NT2/D1 (cell line): Measurements from ENCODE around the gene ITIH6.
"Not testable (repeated sequence)": the region's sequence is repeated elsewhere in the genome, so short reads cannot be mapped to it uniquely, and the experiment has no call there.

Experiments
- DNase-seq: peaks from one replicate; pipeline ENCODE4 v3.0.0-alpha.2; 2011; ENCODE audit warnings: low read depth, low spot score
- H3K27me3 ChIP-seq: 2 replicates; pipeline ENCODE4 v1.6.0; 2011; ENCODE audit warnings: mild to moderate bottlenecking; ENCODE audit not compliant: insufficient read length, insufficient read depth
- H3K36me3 ChIP-seq: 2 replicates; pipeline ENCODE4 v1.6.1; 2011; ENCODE audit warnings: mild to moderate bottlenecking, low read length, mixed read lengths; ENCODE audit not compliant: insufficient read depth, insufficient read length
- H3K4me1 ChIP-seq: 2 replicates; pipeline ENCODE4 v1.5.1; 2011; ENCODE audit not compliant: insufficient read depth, insufficient read length
- H3K4me3 ChIP-seq: 2 replicates; pipeline ENCODE4 v1.5.1; 2011; ENCODE audit warnings: low read depth; ENCODE audit not compliant: insufficient read length
- H3K9ac ChIP-seq: 2 replicates; pipeline ENCODE4 v1.6.0; 2011; ENCODE audit warnings: low read depth; ENCODE audit not compliant: insufficient read length
- H3K9me3 ChIP-seq: 2 replicates; pipeline ENCODE4 v1.5.1; 2011; ENCODE audit warnings: mild to moderate bottlenecking, low read length; ENCODE audit not compliant: insufficient read depth
- SUZ12 ChIP-seq: IDR thresholded peaks from 2 replicates; pipeline ENCODE4 v1.6.1; 2011; ENCODE audit not compliant: insufficient read length, insufficient read depth; ENCODE audit errors: extremely low read depth
- YY1 ChIP-seq: IDR thresholded peaks from 2 replicates; pipeline ENCODE4 v1.6.1; 2011; ENCODE audit not compliant: insufficient read length, insufficient read depth
- ZNF274 ChIP-seq: IDR thresholded peaks from 2 replicates; pipeline ENCODE4 v1.6.1; 2011; ENCODE audit warnings: mild to moderate bottlenecking, low read depth, low read length

The ITIH6 gene

DNA sequence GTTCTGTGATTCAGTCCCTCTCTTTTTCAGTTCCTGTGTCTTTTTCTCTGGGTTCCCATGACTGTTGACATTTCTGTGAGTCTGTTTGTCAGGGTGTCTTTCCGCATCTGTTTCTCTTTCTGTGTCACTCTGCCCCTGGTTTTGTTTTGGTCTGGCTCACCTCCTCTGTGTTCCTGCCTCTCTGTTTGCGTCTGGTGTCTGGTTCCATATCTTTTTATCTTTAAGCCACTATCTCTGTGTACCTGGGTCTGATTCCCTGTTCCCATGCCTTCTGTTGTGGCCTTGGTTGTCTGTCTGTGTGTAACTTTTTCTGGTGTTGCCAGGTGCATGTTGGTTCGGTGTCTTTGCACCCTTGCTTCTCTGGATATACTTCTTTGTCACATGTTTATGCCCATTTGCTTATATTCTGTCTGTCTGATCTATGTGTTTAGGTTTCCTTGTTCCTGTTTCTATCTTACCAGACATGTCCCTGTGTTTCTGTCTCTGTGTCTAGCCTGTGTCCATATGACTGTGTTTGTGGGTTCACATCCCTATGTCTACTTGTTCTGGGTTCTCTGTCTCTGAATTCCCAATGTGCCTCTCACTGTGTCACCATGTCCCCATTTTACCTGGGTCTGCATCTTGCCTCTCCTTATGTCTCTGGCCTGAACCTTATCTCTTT lies 50.2 kb downstream of the ITIH6 start:
- no peaks in the 10 kb centered on the region for H3K9me3 ChIP-seq
- H3K9ac ChIP-seq: no peak overlapping the region
- H3K4me3 ChIP-seq: no peak overlapping the region
- no peaks in the 10 kb centered on the region for H3K27me3 ChIP-seq
- H3K4me1 ChIP-seq: no peaks in the 10 kb centered on the region
- DNase-seq: no peak
- no peaks in the 10 kb centered on the region for H3K36me3 ChIP-seq
- TF ChIP-seq YY1: no peak

- Histone ChIP-seq H3K4me1 (no peaks in the 10 kb centered on the region), H3K9ac (no peak overlapping the region), H3K9me3 (no peaks in the 10 kb centered on the region), H3K36me3 (no peaks in the 10 kb centered on the region), H3K27me3 (no peaks in the 10 kb centered on the region), H3K4me3 (no peak overlapping the region)
- no peak for DNase-seq
- TF ChIP-seq YY1: no peak
- TF ChIP-seq ZNF274: no peak
- no peak for TF ChIP-seq SUZ12
These were observed 51.1 kb downstream of the ITIH6 start for GRCh38 chrX:54746928-54747327.

DNA sequence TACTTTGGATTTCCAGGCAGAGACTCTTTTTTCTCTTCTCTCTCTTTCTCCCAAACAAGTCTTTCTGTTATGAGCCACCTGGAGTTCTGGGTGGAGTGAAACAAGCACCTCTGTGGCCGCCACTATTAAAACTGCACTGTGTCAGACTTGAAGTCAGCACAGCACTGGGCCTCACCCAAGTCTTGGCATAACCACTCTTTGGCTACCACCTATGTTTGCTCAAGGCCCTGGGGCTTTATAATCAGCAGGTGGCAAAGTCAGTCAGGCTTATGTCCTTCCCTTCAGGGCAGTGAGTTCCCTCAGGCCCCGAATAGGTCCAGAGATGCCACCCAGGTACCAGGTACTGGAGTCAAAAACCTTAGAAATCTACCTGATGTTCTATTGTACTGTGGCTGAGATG lies 52.4 kb downstream of the ITIH6 start:
- no peak for DNase-seq
- Histone ChIP-seq H3K9me3 (no peaks in the 10 kb centered on the region), H3K36me3 (no peaks in the 10 kb centered on the region), H3K4me1 (no peaks in the 10 kb centered on the region), H3K27me3 (no peaks in the 10 kb centered on the region), H3K9ac (no peak overlapping the region), H3K4me3 (no peak overlapping the region)
- TF ChIP-seq YY1 (no peak), SUZ12 (no peak), ZNF274 (no peak)

DNA sequence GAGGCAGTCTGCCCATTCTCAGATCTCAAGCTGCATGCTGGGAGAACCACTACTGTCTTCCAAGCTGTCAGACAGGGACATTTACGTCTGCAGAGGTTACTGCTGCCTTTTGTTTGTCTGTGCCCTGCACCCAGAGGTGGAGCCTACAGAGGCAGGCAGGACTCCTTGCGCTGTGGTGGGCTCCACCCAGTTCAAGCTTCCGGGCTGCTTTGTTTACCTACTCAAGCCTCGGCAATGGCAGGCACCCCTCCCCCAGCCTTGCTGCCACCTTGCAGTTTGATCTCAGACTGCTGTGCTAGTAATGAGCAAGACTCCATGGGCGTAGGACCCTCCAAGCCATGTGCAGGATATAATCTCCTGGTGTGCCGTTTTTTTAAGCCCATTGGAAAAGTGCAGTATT lies 59.5 kb downstream of the ITIH6 start:
- H3K4me1 ChIP-seq: not testable (repeated sequence)

GRCh38 chrX:54736298-54736942 lies 61.6 kb downstream of the ITIH6 start:
- not testable (repeated sequence) for H3K9me3 ChIP-seq, H3K4me3 ChIP-seq, H3K36me3 ChIP-seq, H3K9ac ChIP-seq, H3K27me3 ChIP-seq, DNase-seq, H3K4me1 ChIP-seq

More for the DNA sequence above, 59.5 kb downstream of the ITIH6 start:
- not testable (repeated sequence) for DNase-seq, H3K9me3 ChIP-seq, H3K36me3 ChIP-seq, H3K9ac ChIP-seq, H3K4me3 ChIP-seq, H3K27me3 ChIP-seq

DNA sequence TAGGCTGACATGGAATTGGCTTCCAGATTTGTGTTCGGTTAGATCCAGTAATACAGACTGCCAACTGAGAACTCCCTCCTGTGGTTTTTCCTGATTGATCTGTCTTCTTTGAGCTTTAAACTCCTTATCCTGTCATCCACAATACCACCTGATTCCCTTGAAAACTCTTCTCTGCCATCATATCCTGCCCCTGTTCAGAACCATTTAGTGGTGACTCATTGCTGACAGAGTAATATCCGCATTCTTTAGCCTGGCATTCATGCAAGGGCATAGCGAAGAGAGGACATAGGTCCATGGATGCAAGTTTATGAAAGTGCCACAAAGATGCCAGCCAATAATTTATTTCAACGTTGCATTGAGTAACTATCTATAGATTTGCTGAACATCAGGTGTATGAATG lies 76.6 kb downstream of the ITIH6 start:
- H3K36me3 ChIP-seq: no peaks in the 10 kb centered on the region
- DNase-seq: no peak
- H3K27me3 ChIP-seq: no peaks in the 10 kb centered on the region
- H3K9me3 ChIP-seq: no peaks in the 10 kb centered on the region
- H3K9ac ChIP-seq: no peak overlapping the region
- no peaks in the 10 kb centered on the region for H3K4me1 ChIP-seq
- H3K4me3 ChIP-seq: no peak overlapping the region
- TF ChIP-seq SUZ12 (no peak), ZNF274 (no peak), YY1 (no peak)

DNA sequence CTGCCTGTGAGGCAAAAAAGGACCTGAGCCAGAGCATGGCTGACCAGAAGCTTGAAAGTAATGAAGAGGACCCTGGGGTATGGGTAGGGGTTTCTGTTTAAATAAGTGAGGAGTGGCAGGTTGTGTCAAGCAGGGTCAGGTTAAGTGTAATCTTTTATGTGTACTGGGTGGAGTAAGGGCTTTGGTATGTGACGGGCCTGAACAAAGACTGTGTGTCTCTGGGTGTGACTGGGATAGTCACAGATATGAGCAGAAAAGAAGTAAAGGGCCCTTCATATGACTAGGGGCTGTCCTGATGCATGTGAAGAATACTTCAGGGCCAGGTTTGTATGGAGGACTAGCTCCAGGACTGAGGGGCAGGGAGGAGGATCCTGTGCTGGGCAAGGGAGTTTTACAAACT lies 82.4 kb downstream of the ITIH6 start:
- DNase-seq: no peak
- no peak for TF ChIP-seq YY1
- no peak for TF ChIP-seq ZNF274
- TF ChIP-seq SUZ12: no peak
- no peaks in the 10 kb centered on the region for H3K9me3 ChIP-seq

DNA sequence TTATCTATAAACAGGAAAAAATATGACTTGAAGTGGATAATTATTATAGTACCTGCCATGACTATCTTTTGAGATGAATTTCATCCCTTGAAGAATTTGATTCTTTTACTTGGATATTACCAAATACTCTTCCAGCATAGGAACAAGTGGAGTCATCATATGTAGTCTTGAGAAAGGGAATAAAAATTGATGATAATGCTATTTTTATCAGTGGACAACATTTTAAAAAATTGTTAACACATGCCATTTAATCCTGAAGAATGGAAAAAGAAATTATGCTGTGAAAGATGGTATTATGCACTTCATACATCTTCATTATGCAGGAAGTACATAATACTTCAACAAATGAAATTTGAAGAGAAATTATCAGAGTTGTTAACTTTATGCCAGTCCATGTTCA lies 83.6 kb downstream of the ITIH6 start:
- Histone ChIP-seq H3K36me3 (no peaks in the 10 kb centered on the region), H3K9ac (no peak overlapping the region), H3K4me1 (no peaks in the 10 kb centered on the region), H3K4me3 (no peak overlapping the region), H3K27me3 (no peaks in the 10 kb centered on the region), H3K9me3 (no peaks in the 10 kb centered on the region)
- no peak for DNase-seq
- TF ChIP-seq ZNF274: no peak
- no peak for TF ChIP-seq YY1
- no peak for TF ChIP-seq SUZ12

More for the DNA sequence above, 82.4 kb downstream of the ITIH6 start:
- H3K36me3 ChIP-seq: no peaks in the 10 kb centered on the region
- H3K9ac ChIP-seq: no peak overlapping the region
- no peak overlapping the region for H3K4me3 ChIP-seq
- no peaks in the 10 kb centered on the region for H3K27me3 ChIP-seq
- no peaks in the 10 kb centered on the region for H3K4me1 ChIP-seq
